GM18499 (cell line): ENCODE measurements around the gene PLA2G1B.

Source experiments
- ATAC-seq: cut with Tn5 transposase; IDR thresholded peaks from one replicate; pipeline ENCODE4 v1.9.1; 2021; ENCODE audit warnings: moderate number of reproducible peaks; ENCODE audit not compliant: insufficient read depth, unreplicated experiment

Gene PLA2G1B

DNA sequence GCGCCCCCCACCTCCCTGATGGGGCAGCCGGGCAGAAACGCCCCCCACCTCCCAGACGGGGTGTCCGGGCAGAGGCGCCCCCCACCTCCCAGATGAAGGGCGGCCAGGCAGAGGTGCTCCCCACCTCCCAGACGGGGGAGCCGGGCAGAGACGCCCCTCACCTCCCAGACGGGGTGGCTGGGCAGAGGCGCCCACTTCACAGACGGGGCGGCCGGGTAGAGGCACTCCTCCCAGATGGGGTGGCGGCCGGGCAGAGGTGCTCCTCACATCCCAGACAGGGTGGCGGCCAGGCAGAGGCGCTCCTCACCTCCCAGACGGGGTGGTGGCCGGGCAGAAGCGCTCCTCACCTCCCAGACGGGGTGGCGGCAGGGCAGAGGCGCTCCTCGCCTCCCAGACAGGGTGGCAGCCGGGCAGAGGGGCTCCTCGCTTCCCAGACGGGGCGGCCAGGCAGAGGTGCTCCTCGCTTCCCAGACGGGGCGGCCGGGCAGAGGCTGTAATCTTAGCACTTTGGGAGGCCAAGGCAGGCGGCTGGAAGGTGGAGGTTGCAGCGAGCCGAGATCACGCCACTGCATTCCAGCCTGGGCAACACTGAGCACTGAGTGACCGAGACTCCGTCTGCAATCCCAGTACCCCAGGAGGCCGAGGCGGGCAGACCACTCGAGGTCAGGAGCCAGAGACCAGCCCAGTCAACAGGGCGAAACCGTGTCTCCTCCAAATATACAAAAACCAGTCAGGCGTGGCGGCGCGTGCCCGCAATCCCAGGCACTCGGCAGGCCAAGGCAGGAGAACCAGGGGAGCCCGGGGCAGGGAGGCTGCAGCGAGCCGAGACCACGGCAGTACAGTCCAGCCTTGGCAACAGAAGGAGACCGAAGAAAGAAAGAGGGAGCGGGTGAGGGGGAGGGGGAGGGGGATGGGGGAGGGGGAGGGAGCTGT lies 49.2 kb downstream of the PLA2G1B start:
- no peak for ATAC-seq

- ATAC-seq = no peak
Observed at GRCh38 chr12:120276734-120277133, 50.8 kb downstream of the PLA2G1B start.
